A375 (cell line): ENCODE results near the gene UBE2G1. TPM values are rescaled to one million over a fixed set of nuclear protein-coding genes. Genes with fewer than 3 reads are reported as not detected.

Source experiments
- small RNA-seq: library from RNA; depleted of rRNA; stranded (forward); fragments of <200 nt; gene quantifications from one replicate; pipeline ENCODE3, GENCODE V24; 2014
- total RNA-seq: library from RNA; depleted of rRNA; stranded (reverse); fragments of >200 nt; shearing (Covaris generic); gene quantifications from 2 replicates; pipeline ENCODE4 v1.2.3, GENCODE V29; 2014; rRNA removed

The UBE2G1 gene, protein sequence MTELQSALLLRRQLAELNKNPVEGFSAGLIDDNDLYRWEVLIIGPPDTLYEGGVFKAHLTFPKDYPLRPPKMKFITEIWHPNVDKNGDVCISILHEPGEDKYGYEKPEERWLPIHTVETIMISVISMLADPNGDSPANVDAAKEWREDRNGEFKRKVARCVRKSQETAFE
- 31.5 and 45.0 TPM in 2 replicates for total RNA-seq

GRCh38 chr17:4366327-4367063 lies at the start of gene UBE2G1:
Gene UBE2G1 (minus strand): TSS chr17:4366675. CDS start chr17:4366316, 359 bp downstream.

DNA sequence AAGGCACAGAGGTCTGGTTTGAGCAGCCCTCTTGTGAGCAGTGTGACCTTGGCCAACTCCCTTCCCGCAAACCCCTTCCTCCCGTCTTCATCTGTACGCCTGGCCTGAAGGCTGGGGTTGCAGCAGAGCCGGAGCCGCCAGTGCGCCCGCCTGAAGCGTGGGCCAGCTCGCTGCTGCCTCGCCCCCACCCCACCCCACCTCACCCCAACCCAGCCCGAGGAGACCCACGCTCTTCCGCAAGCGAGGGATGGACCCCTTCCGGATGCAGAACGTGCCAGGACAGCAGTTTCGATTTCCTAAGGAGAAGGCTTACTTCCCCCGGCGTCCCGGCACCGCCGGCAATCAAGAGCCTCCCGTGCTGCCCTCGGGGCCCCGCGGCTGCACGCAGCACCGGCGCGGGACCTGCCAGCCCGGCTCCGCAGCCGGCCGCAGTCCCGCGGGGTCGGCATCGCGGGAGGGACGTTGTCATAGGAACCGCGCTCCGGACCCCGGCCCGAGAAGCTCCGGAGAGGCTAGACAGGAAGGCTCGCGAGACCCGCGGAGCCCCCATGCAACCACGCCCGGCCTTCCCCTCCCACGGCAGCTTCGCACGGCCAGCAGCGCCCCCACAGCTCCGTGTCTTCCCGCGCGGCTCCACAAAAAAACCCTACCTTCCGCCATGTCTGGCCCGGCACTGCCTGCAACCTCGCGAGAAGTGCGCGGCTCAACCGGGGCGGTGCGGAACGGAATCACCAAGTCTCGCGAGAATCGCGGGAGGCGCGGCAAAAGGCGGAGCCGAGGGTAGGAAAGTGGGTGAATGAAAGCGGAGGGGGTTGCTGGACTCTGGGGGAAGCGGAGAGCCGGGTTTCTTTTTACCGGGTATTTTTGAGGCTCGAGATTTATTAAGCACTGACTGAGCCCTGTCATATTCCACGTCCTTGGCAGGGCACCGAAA lies 102.9 kb downstream of the UBE2G1 start, which contains the start of gene ANKFY1:
TSS of gene ANKFY1 (minus strand) at position 698 of the 934 bp plus-strand sequence. CDS start at position 660, 38 bp downstream.

Small RNA genes lying within 50 kb of the gene (small RNA-seq; reads per million reads assigned to genes)
- not detected for gene RN7SL774P

Other genes with a start within 250 kb of the UBE2G1 start
- 24.6 and 29.7 TPM in 2 replicates for gene ZZEF1, start 223.6 kb downstream of the UBE2G1 start, total RNA-seq
- gene CYB5D2, start 223.5 kb downstream of the UBE2G1 start, total RNA-seq = 40.4 and 42.6 TPM in 2 replicates
- gene ANKFY1, start 102.7 kb downstream of the UBE2G1 start, total RNA-seq = 21.0 and 23.2 TPM in 2 replicates
- gene SPNS3, start 67.3 kb upstream of the UBE2G1 start, total RNA-seq = 0.21 and 2.5 TPM in 2 replicates
- 0.85 and 1.8 TPM in 2 replicates for gene SPNS2, start 132.2 kb upstream of the UBE2G1 start, total RNA-seq
- gene MYBBP1A, start 188.7 kb upstream of the UBE2G1 start, total RNA-seq = 249 and 256 TPM in 2 replicates
- not detected in 2 replicates for gene GGT6, start 193.9 kb upstream of the UBE2G1 start, total RNA-seq
- 0.08 TPM in 1 of 2 replicates, not detected in the other for gene SMTNL2, start 217.9 kb upstream of the UBE2G1 start, total RNA-seq